HG02798 (cell line): Measurements from ENCODE around the gene LRRC75A.

Experiments used
- ATAC-seq: cut with Tn5 transposase; IDR thresholded peaks from one replicate; pipeline ENCODE4 v1.9.1; 2021; ENCODE audit warnings: mild to moderate bottlenecking; ENCODE audit not compliant: unreplicated experiment, poor library complexity

The LRRC75A gene

DNA sequence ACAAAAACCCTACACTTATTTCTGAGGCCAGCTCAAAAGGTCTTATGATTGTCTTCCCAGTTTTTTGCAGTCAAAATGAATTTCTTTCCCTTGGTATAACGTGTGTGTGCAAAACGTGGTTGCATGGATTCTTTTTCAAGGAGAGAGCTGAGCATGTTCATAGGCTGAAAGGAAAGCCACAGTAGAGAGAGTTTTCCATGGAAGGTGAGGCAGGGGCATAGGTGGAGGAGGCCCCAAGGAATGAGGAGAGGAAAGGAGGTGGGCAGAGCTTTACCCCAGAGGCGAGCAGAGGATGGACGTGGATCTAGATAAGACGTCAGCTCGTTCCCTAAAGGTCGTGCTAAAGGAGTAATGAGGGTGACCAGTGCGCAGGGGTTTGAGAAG, 53.8 kb downstream of the LRRC75A start:
- ATAC-seq = no peak

DNA sequence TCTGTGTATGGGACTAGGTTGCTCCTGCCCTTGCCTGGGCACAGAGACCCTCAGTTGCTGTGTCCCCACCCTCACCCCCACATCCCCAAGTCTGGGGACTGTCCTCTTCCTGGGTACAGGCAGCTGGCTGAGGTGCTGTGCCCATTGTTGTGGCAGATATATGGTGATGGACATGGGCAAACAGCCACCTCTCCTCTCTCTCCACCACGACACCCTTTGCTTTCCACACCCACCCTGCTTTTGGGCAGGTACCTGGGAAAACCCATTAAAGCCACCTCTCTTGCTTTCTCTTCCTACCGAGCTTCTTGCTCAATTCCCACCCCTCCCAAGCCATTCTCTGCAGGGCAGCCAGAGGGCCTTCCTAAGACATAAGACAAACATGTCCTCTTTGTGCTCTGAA, 54.9 kb downstream of the LRRC75A start:
- ATAC-seq = no peak

DNA sequence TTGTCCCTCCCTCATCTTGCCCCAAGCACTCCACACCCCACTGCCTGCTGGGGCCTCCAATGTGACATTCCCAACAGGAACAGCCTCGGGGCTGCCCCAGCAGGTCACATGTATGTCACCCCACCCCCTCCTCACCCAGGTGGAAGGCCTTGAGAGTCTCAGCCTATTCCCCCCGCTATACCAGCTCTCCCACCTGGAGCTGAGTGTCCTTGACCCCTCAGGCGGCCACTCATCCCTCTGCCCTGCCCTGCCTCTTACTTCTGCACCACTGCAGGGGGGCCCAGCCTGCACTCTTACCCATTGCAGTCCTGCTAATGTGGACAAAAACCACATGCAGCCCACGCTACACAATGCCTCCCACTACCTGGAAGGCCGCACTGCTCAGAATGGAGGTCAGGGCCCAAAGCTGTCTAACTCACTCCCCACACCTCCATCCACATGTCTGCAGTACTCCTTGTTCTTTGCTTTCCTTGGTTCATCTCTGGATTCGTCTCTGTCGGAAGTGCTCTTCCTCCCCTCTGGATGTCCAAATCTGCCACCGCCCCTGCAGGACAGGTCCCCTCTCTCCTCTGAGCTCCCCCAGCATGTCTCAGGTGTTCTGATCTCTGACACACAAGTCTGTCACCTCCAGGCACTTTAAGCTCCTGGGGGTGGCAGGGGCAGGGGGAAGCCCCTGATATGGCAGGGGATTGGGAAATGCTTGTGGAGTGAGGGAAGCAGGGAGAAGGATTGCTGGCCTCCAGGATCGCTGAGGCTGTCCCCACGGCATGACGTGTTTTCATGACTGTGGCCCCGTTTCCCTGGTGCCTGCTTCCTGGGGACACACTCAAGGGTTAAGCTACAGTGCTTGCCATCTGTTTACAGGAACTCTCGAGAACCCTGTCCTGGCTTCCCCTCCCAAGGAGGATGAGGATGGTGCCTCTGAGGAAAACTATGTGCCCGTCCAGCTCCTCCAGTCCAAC, 55.8 kb downstream of the LRRC75A start:
- no peak for ATAC-seq

DNA sequence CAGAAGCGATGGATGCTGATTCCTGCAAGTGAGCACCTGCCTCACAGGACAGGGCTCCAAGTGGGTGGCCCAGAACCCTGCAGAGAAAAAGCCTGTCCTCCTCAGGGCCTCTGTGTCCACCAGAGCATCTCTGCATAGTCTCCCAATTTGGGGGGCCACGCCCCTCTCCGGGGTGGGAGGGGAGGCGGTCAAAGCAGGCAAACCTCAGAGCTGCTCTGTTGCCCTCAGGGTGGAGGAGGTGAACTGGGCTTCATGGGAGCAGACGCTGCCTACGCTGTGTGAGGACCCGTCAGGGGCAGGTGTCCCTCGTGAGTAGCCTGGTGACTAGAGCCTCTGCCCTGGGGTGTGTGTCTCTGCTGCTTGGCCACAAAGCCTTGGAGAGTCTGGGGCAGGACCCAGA, 57.3 kb downstream of the LRRC75A start:
- ATAC-seq = no peak

DNA sequence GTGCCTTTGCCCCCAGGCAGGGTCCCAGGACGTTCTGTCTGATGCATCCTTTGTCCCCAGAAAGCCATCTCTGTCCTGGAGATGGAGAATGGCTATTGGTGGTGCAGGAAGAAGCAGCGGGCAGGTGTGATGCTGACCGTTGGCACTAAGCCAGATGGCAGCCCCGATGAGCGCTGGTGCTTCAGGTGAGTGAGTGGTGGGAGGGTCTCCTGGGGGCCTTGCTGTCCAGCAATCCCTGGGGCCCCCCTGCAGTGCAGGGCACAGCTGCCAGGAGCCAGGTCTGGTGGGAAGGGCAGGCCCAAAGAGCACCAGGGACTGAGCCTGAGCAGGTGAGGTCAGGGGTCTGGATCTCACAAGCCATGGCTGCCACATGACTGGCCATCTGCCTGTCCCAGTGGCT, 58.5 kb downstream of the LRRC75A start:
- no peak for ATAC-seq

DNA sequence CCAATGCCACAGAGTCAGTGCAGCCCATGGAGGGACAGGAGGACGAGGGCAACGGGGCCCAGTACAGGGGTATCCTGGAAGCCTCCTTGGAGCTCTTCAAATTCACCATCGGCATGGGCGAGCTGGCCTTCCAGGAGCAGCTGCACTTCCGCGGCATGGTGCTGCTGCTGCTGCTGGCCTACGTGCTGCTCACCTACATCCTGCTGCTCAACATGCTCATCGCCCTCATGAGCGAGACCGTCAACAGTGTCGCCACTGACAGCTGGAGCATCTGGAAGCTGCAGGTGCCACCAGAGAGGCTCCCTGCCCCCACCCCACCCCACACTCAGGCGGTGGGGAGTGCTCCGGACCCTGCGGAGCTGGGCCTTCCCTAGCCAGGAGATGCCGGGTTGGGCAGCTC, 60.0 kb downstream of the LRRC75A start:
- ATAC-seq = no peak

DNA sequence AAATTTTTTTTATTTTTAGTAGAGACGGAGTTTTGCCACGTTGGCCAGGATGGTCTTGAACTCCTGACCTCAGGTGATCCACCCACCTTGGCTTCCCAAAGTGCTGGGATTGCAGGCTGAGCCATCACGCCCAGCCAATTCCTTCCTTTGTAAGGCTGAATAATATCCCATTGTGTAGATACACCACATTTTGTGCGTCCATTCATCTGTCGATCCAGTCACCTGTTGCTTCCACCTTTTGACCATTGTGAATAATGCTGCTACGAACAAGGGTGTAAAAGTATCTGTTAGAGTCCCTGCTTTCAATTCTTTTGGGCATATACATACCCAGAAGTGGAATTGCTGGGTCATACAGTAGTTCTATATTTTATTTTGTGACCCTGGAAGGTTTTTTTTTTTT, 61.3 kb downstream of the LRRC75A start:
- ATAC-seq = no peak

DNA sequence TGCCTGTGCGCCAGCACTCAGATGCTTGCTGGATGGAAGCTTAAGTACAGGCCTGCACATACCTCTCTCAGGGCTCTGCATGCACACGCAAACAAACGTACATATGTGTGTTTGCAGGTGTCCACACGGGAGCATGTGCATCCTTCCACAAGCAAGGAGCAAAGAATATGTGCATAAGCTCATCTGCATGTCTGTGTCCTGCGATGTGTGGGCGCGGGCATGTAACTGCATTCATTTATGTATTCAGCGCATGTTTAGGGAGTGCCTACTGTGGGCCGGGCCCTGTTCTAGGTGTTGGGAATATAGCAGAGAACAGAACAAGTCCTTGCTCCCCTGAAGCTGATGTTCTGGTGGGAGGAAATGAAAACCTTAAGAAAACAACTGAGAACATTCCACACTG, 62.9 kb downstream of the LRRC75A start:
- ATAC-seq = no peak

DNA sequence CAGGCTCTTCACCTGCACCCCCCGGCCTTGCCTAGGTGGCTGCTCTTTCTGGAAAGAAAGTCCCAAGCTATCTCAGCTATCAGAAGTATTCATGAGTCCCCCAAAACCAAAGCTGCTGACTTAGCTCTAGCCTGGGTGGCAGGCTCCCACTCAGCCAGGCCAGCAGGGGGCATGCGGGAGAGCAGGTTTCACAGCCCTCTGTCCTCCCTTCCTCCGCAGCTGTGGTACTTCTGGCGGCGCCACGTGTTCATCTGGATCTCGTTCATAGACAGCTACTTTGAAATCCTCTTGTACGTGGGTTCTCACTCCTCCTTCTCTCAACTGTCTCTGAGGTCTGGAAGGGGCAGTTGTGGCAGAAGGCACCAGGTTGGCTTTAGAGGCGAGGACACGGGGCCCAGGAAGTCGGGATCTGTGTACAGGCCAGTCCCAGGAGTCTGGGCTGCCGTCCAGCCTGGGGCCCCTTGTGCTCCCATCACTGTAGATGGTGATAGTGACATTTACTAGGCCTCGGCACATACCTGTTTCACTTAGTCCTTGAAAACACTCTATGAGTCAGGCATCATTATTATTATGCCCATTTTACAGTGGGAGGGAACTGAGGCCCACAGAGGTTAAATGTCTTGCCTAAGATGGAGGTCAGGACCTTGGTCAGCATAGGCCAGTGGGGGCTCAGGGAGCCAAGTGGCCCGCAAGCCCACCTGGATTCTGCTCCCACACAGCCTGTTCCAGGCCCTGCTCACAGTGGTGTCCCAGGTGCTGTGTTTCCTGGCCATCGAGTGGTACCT, 63.7 kb downstream of the LRRC75A start:
- no peak for ATAC-seq

DNA sequence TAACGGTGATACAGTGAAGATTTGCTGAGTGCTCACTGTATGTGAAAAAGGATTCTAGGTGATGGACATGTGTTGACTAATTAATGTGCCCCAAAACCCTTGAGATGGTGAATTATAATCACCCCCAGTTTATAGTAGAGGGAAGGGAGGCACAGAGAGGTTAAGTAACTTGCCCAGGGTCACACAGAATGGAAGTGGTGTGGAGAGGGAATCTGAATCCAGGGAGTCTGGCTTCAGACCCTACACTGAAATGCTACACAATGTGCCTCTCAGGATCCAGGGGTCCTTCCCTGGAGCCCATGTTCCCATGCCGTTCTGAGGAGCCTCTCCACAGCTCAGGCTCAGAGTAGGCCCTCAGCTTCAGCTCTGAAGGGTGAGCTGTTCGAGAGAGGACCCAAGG, 65.0 kb downstream of the LRRC75A start:
- ATAC-seq = no peak

DNA sequence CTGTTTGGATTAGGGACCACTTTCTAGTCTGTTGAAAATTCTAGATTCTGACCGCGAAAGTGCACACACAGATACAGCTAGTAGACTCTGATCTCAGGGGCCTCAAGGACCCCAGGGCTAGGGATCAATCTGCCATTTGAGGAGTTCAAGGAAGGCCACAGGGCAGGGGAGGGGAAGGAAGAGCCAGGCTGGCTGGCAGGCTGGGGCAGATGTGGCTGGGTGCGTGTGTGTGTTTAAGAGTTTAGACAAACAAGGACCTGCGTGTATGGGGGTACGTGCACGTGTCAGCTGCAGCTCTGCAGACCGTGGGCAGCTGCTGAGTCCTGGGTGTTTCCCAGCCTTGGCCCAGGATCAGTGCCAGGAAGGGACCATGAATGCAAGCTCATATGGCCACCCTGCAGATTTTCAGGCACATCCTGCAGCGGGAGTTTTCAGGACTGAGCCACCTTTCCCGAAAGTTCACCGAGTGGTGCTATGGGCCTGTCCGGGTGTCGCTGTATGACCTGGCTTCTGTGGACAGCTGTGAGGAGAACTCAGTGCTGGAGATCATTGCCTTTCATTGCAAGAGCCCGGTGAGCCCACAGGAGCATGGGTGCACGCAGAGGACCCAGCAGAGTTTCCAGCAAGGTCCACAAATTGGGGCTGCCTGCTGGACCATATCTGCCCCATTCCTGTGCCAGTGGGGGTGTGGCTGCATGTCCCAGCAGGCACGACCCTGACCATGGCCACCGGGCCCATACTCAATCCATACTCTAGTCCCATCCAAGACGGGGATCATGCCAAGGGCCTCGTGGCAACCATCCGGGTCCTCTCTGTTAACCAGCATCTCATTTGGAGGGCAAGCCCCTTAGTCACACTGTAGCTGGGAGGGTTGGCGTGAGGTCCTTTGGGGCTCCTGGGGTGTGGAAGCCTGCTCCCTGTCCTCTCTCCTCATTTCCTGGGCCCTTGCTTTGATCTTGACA, 66.0 kb downstream of the LRRC75A start:
- ATAC-seq = no peak

DNA sequence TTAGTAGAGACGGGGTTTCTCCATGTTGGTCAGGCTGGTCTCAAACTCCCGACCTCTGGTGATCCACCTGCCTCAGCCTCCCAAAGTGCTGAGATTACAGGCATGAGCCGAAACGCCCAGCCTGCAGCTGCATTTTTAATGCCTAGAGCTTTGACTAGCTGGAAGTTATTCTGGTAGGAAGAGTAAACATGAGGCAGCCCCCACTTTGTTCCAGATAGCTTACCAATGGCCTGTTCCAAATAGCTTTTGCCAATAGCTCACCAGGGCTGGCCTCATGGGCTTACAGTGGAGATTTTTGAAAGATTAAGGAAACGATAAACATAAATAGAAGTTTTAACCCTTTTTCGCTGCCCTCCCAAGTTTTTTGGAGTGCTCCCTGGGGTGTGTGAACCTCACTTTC, 66.8 kb downstream of the LRRC75A start:
- ATAC-seq = no peak

DNA sequence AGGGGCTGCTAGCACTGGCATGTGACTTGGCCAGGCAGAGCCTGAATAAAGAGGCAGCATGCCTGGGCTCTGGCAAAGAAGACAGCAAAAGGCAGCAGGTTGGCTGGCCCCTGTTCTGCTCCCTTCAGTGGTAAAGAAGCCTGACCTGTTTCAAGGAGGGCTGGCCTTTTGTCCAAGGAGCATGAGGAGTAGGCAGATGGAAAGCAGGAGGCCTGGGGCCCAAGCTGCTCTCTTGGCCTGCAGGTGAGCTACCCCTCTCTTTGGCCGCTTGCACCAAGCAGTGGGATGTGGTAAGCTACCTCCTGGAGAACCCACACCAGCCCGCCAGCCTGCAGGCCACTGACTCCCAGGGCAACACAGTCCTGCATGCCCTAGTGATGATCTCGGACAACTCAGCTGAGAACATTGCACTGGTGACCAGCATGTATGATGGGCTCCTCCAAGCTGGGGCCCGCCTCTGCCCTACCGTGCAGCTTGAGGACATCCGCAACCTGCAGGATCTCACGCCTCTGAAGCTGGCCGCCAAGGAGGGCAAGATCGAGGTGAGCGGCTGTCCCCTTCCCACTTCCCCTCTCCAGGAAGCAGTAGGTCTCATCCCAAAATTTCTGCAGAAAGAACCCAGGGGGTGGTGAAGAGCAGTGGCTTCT, 68.6 kb downstream of the LRRC75A start:
- no peak for ATAC-seq

DNA sequence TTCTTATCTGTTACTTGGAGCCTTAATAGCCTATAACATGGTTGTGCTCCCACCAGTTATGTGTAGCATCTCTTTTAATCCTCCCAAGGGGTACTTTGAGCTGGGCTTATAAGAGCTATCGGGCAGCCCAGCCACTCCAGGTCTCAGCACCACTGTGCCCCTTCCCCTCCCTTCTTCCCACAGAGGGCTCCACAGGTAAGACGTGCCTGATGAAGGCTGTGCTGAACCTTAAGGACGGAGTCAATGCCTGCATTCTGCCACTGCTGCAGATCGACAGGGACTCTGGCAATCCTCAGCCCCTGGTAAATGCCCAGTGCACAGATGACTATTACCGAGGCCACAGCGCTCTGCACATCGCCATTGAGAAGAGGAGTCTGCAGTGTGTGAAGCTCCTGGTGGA, 69.6 kb downstream of the LRRC75A start:
- no peak for ATAC-seq

DNA sequence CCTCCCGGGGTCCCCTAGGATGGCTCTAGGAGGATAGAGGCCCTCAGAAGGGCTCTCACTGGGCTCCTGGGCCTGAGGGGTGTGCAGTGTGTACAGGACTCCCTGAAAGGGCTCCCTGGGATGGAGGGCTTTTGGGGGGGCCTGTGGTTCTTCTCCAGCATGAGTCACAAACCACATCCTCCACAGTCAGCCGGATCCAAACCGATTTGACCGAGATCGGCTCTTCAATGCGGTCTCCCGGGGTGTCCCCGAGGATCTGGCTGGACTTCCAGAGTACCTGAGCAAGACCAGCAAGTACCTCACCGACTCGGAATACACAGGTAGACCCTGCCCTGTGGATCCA, 72.1 kb downstream of the LRRC75A start:
- no peak for ATAC-seq

DNA sequence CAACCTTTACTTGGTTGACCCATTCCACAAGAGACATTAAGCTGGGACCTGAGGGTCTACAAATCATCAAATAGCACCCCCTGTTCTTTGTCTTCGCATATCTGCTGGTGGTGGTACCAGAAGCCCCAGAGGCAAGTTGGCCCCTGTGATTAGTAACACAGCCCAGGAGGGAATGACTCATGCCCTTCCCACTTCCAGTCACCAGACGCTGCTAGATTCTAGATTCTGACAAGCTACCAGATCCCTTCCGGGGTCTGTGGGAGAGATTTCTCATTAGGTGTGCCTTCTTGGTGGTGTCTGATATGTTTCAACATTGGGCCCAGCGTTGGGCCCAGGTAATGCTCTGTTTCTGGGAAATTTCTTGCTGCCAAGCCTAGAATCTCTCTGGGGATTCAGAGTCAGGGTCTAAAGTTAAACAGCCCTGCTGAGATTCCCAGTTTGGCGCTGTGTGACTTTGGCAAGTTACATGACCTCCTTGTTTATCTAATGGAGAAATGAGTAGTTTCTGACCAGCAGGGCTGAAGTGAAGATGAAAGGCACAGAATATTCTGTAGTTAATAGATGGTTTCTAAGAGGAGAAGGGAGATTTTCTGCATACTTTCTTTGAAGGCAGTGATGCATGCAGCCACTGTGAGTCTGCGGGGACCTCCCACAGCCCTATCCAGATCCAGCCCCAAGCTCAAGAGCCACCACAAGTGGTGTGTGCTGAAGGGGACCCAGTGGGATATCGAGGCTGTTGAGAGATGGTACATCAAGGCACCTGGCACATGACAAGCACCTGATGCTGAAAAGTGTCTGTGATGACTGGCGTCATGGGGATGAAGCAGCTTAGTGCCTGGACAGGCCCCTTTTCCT, 72.7 kb downstream of the LRRC75A start:
- peak; percentile 35 for ATAC-seq

DNA sequence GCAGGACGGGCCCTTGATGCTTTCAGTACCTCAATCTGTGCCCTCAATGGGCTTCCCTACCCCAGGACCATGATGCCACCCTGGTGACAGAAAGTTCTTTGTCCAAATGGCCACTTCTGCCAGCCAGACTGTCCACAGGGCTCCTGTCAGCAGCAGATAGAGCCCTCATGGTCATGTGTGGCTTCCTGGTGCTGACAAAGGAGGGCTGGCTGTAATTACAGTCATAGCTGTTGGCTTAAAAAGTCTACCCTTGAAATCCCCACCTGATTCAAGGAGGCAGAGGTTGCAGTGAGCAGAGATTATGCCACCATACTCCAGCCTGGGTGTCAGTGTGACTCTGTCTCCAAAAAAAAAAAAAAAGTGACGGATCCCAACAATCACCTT, 73.3 kb downstream of the LRRC75A start:
- ATAC-seq = no peak

DNA sequence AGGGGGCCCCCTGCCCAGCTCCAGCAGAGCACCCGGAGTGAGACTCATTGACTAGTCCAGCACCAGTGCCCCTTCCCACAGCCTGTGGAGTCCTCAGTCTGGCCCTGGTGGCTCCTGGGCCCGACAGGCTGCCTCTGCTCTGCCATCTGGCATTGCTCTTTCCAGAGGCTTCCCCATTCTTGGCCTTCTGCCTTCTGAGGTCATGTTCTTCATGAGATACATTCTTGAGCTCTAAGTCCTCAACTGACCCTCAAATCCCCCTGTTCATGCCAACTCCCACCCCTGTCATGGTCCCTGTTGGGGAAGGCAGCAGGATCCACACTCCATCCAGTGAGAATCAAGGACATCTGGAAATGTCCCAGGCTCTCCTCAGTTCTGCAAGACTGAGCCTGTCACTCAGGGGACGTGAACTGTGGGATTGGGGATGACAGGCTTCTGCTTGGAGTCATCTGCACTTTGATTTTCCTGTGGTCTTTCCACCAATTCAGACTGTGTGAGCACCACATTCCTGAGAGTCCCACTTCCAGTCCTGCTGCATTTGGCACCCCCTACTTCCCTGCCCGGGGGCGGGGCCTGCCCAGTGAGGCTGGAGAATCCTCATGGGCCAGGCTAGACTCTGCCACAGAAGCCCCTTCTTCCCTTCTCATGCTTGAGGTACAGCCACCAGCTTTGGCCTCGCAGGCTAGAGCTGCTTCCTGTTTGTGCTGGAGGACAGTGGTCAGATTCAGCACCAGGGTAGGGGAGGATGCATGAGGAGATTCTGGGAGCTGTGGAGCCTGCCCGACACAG, 73.9 kb downstream of the LRRC75A start:
- ATAC-seq = no peak
